Activated CD4-positive, alpha-beta T cell treated with anti-CD3 and anti-CD28 coated beads, Interleukin-2, amount 50 U/mL, for 48 hours (primary cell): ENCODE results near the gene LINC01488.

ENCODE experiments used
- DNase-seq, 2 experiments: peaks; one replicate each; pipeline ENCODE4 v3.0.0-alpha.2; 2020

LINC01488 gene

DNA sequence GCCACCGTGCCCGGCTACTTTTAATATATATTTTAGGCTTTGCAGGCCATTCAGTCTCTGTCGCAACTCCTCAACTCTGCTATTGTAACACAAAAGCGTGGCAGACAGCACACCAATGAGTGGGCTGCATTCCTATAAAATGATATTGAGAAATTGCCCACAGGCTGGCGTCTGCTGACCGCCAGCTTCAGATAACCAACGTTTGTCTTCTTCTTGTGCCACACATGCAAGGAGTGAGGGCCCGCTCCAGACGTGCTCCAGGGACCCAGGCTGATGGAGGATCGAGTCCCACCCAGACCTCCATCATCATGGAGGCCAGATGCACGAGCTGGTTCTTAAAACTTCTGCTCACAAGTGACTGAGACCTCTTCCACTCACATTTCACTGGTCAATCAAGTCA lies 35.4 kb upstream of the LINC01488 start:
- DNase-seq = no peak

DNA sequence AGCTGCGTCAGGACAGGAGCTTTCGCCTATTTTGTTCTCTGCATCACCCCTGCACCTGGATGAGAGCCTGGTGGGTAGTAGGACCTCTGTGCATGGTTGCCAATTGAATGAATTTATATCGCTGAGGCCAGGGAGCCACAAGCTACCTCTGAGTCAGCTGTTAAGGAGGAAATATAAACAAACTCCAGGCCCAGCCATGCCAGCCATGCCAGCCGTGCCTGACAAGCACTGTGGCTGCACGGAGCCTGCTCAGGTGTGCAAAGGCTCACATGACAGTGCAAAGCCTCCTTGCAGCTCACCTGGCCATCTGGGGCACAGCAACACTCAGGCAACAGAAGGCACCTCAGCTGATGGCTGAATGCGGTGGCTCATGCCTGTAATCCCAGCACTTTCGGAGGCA lies 33.7 kb upstream of the LINC01488 start:
- DNase-seq = no peak

DNA sequence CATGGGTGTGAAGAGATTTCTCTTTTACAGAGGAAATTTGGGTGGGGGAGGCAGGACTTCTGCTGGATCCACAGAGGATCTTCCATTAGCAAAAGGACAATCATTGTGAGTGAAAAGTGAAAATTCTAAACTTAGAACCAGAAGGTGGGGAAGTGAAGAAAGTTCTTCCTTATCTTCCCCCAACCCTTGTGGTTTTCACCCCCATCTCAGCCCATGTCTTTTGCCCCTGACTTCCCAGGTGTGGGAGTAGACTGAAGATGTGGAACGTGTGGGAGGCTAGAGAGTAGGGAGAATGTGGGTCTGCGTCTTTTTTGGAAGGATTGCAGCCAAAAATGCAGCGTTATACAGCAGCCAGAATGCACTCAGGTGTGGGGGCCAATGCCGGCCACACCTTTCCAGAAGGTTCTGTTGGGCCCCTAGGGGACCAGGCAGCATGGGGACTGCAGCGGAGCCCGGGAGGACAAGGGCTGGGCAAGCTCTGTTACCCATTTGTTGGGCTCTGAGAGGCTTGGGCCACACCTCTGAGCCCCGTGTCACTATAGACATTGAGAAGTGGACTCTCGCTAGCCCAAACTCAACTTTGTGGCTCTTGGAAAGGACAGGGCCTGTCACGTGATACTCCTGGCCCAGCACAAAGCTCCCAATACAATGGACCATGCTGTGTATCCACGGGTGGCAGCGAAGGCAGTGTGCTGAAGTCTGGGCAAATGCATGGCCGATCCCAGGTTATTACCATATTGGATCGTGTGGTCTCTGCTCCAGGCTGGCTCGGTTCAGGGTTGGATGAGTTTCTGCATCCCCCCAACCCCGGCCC lies 32.8 kb upstream of the LINC01488 start:
- DNase-seq = no peak

DNA sequence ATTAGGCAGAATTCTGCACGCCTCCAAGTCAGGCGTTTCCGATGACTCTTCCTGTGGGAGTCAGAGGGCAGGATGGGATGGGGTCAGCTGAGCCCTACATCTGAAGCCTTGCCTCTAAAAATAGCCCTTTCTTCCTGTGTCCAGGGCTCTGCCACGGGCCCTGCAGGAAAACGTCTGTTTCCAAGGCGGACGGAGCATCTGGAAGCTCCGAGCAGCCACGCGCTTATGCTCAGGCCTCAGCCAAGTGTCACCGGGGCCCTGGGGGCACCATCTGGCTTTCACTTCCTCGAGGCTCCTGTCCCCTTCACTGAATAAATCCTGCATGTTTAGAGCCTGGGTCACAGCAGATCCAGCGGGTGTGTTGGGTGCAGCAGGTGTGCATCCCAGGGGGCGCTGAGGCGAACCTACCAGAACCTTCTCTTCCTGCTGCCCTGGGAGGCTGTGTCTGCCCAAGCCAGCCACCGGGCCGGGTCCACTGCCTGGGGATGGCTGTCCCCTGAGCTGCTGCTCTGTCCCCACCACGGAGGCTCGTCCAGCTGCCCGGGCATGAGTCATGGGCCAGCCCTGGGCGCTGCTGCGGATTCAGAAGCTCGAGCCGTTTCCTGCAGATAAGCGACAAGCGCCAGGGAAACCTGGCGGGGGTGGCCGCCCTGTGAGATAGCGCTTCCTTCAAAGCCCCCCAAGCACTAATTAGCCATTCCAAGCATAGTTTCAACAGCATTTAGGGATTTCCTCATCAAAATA lies 32.0 kb upstream of the LINC01488 start:
- no peak for DNase-seq

DNA sequence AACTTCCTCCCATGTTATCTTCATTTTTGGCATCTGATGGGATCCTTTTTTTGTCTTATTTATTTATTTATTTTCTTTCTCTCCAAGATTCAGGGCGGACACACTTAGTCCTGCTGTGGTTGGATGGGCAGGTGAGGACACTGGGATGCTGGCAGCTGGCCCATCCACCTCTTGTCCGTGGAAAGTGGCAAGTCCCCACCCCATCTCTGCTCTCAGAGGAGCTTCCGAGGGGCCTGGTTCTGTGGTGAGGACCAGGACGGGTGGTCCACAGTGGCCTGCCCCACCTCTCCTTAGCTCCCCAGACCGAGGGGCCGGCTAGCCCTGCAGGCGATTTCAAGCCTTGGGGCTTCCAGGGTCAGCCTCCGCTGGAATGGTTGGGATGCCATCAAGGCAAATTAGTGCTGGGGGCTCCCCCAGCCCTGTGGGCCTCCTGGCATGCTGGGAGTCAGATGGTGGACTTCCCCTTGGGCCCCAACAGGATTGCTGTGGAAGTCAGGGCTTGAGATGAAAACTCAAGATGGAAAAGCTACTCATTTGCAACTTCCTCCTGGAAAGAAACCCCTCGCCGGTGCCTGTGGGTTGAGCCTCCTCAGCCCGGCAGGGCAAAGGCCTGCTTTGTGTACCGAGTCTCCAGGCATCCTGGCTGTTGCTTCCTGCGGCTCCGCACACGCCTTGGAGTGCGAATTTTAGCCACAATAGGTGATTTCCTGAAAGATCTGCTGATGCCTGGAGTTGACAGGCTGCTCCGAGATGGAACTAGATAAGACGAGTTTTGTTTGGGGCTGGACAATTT lies 31.2 kb upstream of the LINC01488 start:
- DNase-seq = no peak

DNA sequence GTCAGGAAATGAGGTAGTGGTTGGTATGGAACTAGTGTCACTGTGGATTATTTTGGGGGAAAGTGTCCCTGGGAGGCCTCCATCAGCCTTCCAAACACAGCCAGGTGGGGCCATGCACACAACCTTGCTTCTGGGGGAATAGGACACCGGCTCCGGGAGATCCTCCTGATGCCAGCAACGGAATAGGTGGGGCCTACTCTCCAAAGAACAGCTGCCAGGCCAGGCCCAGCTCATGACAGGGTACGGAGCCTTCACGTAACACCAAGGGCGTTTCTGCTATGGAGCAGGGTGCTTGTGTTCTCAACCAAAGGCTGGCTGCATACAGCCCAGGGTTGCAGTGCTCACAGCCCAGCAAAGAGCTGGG lies 30.6 kb upstream of the LINC01488 start:
- no peak for DNase-seq

DNA sequence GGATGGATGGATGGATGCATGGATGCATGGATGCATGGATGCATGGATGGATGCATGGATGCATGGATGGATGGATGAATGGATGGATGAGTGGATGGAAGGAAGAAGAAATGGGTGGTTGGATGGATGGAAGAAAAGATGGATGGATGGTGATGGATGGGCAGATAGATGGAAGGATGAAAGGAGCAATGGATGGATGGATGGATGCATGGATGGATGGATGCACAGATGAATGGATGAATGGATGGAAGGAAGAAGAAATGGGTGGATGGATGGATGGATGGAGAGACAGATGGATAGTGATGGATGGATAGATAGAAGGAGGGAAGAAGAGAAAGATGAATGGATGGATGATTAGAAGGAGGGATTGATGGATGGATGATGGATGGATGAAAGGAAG lies 30.2 kb upstream of the LINC01488 start:
- no peak for DNase-seq

DNA sequence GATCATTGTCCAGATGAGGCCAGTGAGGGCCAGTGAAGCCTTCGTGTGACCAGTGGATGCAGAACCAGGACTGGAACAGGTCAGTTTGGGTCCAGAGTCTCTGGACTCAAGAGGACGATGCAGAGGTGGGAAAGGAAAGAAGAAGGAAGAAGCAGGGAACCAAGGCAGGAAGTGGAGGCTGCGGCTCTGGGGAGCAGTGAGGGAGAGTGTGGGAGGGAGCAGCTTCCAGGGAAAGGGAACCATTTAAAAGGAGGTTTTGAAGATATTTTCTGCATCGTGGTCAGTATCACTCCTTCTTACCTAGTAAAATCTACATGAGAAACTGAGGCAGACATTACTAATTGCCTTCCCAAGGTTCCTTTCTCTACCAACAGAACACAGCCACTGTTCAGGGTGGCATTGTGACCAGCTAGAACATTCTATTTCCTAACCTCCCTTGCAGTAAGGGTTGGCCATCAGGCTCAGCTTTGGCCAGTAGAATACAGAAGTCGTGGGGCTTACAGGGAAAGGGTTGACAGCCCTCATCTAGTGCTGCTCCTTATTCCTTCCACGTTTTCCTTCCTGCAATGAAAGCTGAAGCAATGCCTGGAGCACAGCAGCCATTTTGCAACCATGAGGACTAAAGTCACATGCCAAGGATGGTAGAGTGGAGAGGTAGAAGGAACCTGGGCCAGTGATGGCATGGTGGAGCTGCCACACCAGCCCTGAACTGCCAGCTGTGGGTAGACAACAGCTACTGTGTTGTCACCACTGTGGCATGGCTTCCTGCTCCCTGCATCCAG lies 29.1 kb upstream of the LINC01488 start:
- no peak for DNase-seq

DNA sequence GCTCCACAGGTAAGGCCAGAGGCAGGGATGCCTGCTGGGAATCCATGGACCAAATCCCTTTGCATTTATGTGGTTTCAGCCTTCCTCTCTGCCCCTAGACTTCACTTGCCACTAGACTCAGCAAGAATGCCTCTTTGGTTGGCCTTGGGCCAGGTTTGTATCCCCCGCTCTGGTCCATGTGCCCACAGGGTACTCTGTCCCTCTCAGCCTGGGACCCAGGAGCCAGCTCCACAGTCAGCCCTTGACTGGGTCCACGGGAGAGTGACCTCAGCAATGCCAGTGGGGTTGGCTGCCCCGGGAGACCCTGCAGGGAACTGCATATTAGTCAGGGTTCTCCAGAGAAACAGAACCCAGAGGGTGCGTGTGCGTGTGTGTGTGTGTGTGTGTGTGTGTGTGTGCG lies 28.3 kb upstream of the LINC01488 start:
- DNase-seq = no peak

DNA sequence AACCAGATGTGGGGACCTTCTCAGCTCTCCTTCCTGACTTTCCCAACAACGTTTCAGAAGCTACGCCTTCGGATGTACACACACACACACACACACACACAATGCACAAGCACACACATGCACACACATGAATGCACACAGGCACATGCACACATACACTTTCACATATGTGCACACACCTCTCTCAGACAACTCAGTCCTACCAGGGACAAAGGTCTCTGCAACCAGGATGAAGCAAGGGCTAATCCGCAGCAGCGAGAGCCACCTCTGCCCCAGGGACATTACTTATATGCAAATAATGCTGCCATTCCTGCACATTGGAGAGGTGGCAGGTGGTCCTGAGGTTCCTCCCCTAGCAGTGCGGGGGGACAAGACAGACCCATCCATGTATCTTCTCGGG lies 27.4 kb upstream of the LINC01488 start:
- no peak for DNase-seq

DNA sequence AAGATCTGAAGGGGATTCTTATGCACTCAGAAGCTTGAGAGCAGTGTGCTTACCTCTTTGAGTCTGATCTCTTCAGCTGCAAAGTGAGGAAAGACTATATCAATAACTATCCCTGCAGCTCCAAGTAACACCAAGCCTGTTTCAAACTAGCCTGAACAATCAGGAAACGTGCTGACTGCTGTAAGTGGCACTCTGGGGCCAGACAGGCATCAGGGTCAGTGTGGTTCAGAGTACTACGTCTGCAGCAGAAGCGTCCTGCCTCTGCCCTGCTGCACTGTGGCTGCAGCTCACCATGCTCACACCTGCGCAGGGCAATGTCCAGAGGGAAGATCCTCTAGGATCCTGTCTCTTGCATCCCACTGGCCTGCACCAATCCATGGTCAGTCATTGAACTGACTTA lies 25.5 kb upstream of the LINC01488 start:
- DNase-seq = no peak

DNA sequence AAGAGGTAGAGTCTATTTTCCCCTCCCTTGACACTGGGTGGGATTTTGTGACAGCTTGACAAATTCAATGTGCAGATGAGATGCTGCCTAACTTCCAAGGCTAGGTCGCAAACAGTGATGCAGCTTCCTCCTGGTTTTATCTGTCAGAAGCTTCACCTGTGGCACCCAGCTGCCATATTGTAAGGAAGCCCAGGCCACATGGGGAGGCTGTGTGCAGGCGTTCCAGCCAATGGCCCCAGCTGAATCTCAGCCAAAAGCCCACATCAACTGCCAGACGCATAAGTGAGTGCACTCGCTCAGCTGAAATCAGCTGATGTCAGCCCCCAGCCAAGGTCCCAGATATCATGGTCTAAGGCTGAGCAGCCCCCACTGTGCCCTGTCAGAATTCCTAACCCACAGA lies 24.8 kb upstream of the LINC01488 start:
- DNase-seq = no peak

DNA sequence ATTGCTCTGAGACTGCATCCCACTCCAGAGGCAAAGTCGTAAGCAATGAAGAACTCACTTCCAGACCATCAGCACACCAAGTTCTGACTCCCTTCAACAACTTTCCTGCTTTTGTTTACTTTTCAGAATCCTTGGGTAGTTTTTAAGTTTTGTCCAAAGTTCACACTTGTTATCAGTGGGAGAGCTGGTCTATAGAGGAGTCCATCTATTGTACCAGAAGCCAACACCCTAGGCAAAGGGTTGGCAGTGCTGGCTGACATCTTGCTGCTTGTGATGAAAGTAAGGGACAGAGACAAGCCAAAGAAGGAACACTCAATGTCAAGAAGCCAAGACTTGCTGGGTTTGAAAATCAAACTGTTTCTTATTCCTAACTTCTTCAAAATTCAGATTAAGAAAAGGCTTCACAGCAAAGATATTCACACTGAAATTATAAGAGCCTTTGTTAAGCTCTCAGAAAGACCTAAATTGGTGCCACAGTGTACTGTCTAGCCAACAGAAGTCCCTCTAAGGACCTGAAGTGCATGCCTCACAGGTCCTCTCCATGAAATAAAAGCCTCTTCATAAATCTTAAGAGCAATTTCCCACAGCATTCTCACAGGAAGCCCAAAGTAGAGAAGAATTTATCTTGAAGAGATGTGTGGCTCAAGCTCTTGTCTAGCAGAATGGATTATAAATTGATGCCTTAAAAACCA lies 21.5 kb upstream of the LINC01488 start:
- no peak for DNase-seq

DNA sequence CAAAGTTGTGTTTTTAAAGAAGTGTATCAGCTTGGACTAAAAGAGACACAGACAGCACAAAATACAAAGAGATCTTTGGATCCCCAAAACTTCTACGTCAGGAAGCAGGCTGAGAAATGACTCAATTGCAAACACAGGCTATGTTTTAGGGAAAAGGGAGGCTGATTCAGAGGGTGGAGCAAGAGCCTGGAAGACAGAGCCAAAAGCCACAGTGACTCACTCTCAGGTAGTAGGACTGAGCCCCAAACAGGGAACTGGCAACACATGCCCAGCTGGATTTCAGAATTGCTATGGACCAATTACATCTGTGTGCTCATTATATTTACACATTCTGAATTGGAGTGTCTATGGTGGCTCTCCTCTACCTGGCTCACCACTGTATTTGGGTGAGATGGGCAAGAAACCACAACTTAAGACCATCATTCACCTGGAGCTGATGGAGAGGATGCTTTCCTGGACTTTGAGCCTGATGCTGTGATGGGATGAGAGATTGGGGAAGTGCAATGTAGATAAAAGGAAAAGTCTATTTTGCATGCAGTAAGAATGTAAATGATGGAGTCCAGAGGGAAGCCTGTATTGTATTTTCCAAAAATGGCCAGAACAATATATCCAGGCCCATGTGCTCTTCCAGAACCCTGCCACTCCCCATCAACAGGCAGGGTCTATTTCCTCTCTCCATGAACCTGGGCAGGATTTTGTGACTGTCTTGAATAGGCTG lies 20.8 kb upstream of the LINC01488 start:
- no peak for DNase-seq

DNA sequence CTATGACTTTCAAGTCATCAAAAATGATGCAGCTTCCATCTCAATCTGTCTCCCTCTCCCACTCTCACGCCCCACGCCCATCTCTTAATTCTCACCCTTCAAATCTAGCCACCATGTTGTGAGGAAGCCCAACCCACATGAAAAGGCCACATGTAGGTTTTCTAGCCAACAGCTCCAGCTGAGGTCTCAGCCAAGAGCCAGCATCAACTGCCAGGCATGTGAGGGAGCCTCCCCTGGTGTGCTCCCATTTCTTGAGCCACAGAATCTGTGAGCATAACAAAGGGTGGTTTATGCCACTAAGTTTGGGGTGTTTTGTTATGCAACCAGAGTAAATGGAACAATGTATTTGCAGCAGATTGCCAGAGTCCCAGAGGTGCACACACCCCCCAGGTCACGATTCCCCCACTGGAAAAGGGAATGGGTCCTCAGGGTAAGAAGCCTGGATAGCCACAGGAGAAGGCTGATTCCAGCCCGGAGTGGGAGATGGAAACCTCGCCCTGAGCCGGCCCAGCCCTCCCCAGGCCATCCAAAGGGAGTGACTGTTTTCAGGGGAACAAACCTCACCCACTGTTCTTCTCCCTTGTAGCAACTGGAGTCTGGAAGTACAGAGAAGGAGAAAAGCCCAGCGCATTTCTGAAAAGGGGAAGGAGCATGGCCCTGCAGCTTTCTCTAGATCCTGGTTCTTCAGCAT lies 20.0 kb upstream of the LINC01488 start:
- no peak for DNase-seq

DNA sequence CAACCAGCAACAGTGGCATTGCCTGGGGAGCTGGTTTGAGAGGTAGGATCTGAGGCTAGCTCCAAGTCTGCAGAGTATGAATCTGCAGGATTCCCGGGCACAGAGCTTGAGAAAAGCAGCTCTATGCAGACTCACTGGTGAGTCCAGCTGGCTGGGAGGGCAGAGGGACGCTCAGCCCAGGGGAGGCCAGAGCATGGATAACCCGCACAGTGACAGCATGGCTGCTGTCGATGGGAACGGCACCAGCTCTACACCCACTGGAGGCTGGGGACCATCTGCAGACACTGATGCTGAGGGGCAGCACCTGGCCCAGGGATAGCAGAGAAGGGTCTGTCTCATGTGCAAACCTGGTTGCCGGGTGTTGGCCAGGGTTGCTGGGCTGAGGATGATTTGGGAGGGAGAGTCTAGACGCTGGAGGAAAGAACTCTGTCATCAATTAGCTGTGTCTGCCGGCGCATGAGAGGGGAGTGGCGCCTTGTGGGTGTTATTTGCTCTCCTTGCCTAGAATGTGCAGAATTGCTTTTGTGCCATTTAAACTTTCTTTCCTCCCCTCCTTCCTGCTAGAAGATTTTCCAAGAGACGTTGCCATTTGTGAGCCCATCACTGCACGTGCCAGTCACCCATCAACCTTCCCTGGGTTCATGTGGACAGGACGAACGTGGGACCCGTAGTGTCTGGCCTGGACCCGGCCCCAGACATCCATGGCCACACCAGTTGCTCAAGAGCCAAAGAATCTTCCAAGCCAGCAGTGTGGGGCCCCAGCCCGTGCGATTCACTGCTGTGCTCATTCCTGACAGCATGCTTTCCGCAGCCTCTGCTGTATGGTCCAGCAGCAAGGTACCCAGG lies 19.1 kb upstream of the LINC01488 start:
- no peak for DNase-seq

DNA sequence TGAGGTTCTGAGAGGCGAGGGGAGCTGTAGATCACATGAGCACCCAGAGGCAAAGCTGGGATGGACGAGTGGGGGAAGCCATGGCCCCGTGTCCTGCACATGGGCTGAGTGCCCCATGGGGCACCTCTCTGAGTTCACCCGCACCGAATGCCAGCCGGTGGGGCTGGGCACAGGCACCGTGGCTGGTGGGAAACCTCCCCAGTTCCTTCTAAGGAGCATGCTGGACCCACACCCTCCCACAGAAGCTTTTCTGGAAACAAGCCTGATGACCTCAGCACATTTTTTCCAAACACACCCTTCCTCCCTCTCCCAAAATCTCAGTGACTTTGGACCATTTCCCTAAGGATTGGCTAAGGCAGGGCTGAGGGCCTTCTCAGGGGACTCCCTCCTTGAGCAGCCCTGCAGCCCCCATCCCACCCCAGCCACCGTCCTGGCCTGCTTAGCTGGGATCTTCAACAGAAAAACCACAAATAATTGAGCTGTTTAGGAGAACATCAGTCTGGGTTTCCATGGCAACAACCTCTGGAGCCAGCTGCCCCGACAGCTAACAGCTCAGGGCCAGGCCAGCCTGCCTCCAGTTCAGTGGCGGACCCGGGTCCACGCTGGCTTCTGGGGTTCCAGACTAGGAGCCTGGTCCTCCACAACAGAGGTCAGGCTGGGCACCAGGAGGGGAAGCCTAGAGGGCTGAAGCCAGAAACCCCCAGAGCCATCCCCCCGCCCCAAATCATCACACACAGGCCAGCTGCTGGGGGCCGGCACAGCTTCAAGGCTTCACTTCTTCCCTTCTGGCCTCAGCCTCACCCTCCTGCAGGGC lies 18.1 kb upstream of the LINC01488 start:
- DNase-seq = no peak

DNA sequence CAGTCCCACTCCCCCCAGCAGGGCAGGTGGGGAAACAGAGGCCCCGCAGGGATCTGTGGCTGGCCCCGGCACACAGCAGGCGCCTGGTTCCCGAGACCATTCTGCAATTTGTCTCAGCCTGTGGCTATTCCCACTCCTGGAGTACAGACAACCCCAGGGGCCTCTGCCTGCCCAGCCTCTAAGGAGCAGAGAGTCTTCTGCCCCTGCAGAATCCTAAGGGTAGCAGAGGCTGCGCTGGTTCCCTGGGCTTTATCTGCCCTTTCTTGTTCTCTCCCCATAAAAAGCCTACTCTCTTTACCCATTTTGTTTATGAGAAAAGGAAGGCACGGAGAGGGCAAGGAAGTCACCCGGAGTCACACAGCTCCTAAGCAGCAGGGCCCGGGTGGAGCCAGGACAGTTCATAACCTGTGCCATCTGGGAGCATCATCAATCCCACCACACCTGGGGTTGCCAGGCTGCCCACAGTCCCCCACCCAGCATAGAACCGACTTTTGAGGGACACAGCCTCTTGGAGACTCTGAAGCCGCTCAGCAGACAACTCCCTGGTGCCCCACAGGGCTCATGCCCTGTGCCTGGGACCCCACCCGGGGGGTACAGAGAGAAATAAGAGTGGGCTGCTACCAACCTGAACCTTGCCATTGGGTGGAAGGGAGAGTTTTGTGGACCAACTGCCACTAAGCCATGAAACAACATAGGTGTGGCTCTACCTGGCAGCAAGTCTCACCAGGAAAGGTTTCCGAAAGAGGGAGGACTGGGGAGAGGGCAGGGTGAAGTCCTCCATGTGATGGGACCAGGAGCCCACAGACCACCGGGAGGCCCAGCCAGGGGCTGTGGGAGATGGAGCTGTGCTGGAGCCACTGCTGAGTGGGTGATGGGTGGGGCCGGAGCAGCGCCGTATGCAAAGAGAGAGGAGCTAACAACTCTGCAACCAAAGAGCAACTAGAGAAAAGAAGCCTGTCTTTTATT lies 17.2 kb upstream of the LINC01488 start:
- no peak for DNase-seq
